ENCODE results near the gene BNIP5.

DNA sequence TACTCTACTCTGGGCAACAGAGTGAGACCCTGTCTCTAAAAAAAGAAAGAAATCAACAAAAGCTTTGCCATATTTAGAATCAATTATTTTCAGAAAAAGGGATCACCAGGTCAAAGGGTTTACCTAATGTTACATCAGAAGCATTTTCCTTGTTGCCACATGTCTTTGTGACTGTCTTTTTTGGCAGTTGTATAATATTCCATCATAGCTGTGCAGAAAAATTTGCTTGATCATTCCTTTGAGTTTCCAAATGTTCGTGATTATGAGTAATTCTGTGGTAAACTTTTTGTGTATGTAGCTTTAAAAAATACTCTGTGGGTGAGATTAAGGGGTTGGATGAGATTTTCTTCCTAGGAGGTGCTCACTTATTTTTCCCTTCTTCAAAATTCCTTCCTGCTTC is 40.4 kb downstream of the BNIP5 start:
- TF ChIP-seq CTCF (IDR thresholded peaks at IDR 0.05; ENCODE audit: low read depth, low read length): no peak
- TF ChIP-seq POLR2A (IDR thresholded peaks at IDR 0.05; ENCODE audit: extremely low read depth, insufficient read length): no peak
- no peak for TF ChIP-seq MAX (IDR thresholded peaks at IDR 0.05; ENCODE audit: low read depth, low read length)
- no peak for TF ChIP-seq MYC (IDR thresholded peaks at IDR 0.05; ENCODE audit: low read depth, low read length)
